ENCODE measurements around the gene STARD13.

Gene STARD13

GRCh38 chr13:33310245-33311038 lies 24.9 kb upstream of the STARD13 start:
- DNase-seq: no peak

DNA sequence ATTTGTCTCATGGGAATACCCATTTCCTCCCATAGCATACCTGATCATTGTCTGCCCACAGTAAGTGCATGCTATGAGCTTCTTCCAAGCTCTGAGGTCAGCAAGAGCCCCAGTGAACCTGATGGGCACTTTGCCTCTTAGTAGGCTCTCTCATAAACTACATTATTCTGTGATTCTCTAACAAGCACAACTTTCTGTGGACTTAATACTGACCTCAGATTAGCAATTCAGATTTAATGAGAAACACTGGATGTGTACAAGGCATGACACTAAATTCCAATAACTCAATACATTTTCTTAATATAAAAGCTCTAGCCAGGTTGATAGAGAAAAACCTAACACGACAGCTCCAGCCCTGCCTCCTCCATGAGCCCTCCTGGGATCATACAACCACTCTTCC lies 23.3 kb upstream of the STARD13 start:
- no peak for DNase-seq

DNA sequence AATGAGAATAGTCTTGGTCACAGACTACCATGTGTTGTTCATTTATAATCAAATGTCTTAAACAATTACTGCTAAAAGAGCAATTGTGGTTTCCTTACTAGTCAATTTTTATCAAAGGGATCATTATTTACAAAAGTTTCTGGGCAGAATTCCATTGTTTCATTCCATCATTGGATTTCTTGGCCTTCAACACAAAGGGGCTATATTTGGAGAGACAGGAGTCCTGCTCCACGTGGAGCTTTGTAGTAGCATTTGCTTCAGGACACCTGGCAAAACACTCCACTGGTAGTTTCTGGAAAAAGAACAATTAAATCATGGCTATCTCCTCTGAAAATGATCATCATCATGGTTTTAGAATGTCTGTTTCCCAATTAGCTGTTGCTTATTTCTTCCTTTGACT lies 22.3 kb upstream of the STARD13 start:
- no peak for DNase-seq

DNA sequence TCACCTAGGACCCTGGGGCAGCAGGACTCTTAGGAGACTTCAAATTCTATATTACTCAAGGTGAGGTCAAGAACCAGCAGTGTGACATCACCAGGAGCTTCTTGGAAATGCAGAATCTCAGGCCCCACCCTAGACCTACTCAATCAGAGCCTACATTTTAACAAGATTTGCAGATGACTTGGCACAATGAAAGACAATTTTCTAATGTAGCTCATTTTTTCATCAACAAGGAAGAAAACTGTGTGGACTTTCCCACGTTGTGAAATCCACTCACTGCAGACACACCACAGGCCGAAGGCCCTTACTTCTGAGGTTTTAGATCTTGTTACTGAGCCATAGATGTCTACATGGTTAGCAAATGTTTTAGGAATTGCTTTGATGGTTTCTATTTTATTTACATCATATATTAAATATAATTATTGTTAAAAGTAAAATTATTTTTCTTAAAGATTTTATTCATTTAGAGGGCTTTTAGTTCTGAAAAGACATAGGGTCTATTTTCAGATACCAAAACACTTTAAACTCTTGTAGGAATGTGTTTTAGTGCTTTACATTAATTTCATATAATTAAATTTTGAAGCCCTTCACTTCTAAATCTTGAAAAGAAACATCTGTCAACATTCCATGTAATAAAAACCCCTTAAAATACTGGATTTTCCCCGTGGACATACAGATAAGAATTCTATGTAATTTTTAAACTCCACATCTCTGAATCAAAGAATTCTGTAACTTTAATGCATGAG lies 18.5 kb upstream of the STARD13 start:
- no peak for DNase-seq

DNA sequence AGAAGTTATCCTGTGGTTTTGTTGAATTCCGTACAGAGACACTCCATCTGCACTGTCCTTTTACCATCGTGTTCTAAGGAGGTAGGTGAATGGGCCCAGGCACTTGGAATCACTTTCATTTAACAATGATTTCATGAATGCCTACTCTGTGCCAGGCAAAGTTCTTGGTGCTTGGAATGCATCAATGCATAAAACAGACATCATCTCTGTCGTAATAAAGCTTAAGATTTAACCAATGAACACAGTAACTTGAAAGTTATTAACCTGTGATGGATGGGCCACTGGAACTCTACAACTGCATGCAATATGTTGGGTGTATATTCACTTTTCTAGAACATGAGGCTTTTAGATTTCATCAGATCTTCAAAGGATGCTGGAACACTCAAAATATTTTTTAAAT lies 14.1 kb upstream of the STARD13 start:
- no peak for DNase-seq

GRCh38 chr13:33296793-33297425 lies 11.4 kb upstream of the STARD13 start:
- no peak for DNase-seq

- DNase-seq: no peak
Observed at GRCh38 chr13:33292712-33293111, 7.2 kb upstream of the STARD13 start.

- DNase-seq: no peak
Observed at GRCh38 chr13:33290421-33290965, 4.9 kb upstream of the STARD13 start.

- no peak for DNase-seq
Observed at GRCh38 chr13:33289966-33290365, 4.4 kb upstream of the STARD13 start.

GRCh38 chr13:33287142-33287882 lies 1.8 kb upstream of the STARD13 start:
- DNase-seq: no peak

- no peak for DNase-seq
Observed at GRCh38 chr13:33286128-33286527, 573 bp upstream of the STARD13 start.

DNA sequence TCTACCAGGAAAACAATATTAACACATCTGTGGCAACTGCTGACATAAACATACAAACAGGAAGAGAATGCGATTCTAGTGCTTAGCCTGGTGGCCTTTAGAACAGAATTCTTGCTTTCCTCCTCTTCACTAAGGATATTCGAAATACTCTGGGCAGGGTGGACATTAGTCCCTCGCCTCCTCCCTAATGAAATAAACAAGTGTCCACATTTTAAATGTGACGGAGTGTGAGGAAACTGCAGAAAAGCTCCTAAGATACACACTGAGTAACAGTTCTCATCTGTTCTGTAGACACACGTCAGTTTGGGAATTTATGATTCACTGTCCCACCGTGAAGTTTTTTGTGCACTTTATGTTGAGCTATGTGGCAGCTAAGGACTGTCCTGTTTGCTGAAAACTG lies 639 bp downstream of the STARD13 start:
- DNase-seq: no peak

GRCh38 chr13:33284031-33284430 lies 1.5 kb downstream of the STARD13 start:
- no peak for DNase-seq

GRCh38 chr13:33283195-33283911 lies 2.2 kb downstream of the STARD13 start:
- DNase-seq: no peak

DNA sequence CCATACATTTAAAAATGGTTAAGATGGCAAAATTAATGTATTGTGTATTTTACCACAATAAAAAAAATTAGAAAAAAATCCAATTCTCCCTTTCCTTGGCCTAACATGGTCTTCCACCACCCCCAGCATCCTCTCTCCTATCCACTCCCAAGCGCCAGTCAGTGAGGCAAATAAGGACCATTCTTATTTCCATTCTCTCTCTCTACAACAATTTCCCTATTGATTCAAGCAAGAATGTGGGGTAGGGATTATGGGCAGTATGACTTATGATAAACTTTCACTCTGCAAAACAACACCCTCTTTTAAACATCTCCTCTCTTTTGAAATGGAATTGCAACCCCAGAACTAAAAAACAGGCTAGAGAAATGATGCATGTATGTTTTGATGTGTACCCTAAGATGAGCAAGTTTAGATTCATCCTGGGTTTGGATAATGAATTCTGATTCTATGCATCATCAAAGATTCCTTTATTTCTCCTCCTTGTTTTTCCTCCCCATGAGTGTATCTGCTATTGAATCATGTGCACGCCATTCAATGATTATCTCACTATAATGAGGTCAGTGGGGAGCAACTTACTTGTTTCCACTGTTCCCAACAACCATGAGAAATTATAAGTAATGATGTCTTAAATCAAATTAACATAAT lies 3.5 kb downstream of the STARD13 start:
- no peak for DNase-seq

DNA sequence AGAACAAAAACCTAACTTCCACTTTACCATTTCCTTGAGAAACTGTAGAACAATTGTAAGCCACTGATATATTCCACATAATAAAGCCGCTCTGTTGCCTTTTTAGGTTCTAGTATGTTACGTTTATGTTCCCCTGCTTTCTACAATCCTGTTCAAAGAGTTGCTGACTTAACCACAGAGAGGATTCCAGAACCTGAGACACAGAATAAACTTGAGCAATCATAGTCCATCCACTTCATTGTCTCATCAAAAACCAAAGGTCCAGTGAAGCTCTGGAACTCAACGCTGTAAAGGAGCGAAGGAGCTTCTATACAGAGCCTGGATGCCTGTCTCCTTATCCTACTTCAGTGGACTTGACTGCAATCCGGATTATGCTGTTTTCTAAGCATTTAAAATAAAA lies 4.6 kb downstream of the STARD13 start:
- DNase-seq: no peak

DNA sequence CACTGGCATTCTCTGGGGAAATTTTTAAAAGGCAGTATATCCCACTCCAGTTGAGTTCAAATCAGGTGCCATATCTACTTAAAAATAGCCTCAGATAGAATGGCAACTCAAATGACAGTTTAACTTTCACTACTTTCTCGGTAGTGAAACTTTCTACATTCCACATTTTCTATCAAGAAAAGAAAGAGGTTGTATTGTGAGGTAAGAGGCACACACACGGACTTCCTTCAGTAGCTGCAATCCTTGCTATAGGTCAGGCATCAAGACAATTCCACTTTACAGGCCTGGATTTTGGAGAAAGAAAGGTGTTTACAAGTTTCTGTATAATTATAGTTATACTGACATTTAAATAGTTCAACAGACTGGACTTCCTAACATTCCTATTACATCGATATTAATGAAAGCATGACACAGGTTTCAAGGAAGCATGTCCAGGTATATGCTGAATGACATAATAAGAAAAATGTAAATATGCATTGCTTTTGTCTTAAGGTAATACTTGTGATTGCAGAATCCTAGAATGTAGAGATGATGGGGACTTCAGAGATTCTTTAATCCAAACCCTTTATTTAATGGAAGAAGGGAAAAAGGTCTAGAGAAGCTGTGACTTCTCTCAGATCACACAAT lies 5.2 kb downstream of the STARD13 start:
- no peak for DNase-seq

DNA sequence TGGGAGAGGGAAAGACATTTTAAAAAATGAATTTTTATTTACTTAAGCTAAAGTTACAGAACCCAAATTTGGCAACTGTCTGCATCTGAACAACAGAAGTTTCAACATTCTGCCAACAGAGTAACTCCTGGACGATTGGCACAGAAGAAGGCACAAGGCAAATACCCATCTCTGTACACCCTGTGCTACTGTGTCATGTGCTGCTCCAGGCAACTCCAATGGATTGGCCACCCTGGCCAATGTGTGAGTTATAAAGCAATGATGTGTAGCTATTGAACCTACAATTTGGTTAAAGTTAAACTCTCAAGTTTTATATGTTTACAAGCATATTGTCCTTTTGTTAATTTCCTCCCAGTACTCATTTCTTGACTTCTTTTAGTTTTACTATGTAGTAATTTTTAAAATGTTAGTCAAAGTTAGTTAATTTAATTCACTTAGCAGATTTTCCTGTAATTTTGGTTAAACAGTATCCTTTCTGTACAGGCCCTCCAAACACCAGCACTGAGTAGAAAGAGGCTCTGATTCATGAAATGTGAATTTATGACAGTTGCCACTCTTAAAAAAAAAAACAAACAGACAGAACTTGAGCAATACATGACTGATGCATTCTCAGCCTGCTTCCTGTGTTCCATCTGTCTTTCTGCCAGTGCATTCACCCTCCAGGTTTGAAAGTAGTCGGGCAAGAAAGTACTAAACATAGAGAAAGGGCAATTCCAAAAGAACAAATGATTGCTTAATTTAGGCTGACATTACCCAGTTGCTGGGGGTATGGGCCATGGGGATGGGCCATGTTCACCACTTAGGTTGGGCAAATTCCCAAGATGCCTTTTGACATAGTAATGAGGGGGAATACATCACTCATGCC lies 5.9 kb downstream of the STARD13 start:
- no peak for DNase-seq

DNA sequence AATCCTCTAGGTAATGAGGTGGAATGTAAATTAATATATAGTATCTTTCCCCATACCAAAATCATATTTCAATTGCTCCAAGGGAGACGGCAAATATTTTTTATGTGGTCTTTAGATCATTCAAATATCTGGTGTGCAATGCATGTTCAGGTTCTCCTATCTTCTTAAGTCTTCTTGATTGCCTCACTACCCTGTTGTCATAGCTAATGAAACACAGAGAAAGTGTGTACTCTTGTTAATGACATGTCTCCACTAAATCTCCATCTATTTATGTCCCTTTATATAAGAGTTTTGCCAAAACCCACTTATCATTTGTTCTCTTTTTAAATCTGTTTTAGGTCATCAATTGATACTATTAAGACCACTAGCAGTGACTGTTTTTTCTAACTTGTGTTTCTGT lies 6.6 kb downstream of the STARD13 start:
- no peak for DNase-seq

DNA sequence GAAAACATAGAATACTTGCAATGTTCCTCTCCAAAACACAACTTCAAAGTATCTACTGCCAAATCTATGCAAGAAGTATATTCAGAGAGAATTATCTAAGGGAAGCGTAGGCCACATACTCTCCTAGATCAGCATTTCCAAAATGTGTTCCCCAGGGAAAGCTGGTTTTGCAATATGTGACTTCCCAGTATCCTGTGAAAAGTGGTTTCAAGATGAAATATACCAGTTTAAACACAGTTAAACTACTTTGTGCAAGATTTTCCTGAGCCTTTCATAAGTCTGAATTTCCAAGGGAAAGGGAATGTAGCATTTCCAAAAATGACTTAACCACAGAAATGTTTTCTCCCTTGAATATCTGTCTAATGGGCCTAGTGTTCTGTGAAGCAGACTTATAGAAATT lies 7.6 kb downstream of the STARD13 start:
- no peak for DNase-seq
